Uterus (tissue), 2 donors: ENCODE results near the gene INSYN2B.

Experiments
- POLR2A ChIP-seq, 2 donors: fragments of 450-650 bp; IDR thresholded peaks; one replicate each; pipeline ENCODE4 v1.6.1; 2016; ENCODE audit warnings: antibody characterized with exemption in 2 of 2, mild to moderate bottlenecking in 1 of 2, moderate library complexity in 1 of 2
- TF ChIP-seq, protein P1 (sequence below), 4 experiments: fragments of 200-600 bp in 2 of 4; fragments of 450-650 bp in 2 of 4; sonication (generic) in 2 of 4; IDR thresholded peaks; one replicate each; pipeline ENCODE4 v1.5.1; 2016 to 2019; ENCODE audit warnings: antibody characterized with exemption in 4 of 4, mild to moderate bottlenecking in 2 of 4, moderate library complexity in 1 of 4

DNA sequence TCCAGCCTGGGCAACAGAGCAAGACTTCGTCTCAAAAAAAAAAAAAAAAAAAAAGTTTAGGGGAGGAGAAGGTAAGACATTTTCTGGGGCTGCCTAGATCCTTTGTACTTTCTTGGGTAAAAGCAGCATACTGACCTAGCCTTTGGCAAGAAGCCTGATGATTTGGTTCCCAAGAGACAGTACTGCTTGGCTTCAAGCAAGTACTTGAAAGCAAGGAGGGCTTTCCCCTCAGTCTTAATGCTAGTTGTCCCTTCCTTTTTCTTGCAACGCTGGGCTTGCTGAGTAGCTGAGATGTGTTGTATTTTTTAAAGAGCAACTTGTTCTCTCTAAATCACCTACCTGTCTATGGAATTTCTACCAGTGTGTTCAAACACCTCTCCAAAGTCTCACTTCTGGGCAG lies 76.2 kb downstream of the INSYN2B start:
- TF ChIP-seq, protein P1, sequence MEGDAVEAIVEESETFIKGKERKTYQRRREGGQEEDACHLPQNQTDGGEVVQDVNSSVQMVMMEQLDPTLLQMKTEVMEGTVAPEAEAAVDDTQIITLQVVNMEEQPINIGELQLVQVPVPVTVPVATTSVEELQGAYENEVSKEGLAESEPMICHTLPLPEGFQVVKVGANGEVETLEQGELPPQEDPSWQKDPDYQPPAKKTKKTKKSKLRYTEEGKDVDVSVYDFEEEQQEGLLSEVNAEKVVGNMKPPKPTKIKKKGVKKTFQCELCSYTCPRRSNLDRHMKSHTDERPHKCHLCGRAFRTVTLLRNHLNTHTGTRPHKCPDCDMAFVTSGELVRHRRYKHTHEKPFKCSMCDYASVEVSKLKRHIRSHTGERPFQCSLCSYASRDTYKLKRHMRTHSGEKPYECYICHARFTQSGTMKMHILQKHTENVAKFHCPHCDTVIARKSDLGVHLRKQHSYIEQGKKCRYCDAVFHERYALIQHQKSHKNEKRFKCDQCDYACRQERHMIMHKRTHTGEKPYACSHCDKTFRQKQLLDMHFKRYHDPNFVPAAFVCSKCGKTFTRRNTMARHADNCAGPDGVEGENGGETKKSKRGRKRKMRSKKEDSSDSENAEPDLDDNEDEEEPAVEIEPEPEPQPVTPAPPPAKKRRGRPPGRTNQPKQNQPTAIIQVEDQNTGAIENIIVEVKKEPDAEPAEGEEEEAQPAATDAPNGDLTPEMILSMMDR (IDR thresholded peaks at IDR 0.05): no peak
- TF ChIP-seq POLR2A (IDR thresholded peaks at IDR 0.05): no peak
